DMS79 treated with DMSO at 0.1 percent for 48 hours (cell line): ENCODE data around the gene CCDC50.

ENCODE experiments used
- DNase-seq: peaks from one replicate; lab custom pipeline; 2025; lab: John Stamatoyannopoulos, UW

CCDC50 gene

GRCh38 chr3:191350396-191351090 is 21.3 kb downstream of the CCDC50 start:
- DNase-seq, result no peak

- DNase-seq, result no peak
These were observed 22.8 kb downstream of the CCDC50 start for GRCh38 chr3:191352014-191352413.

GRCh38 chr3:191353022-191353777 is 24.0 kb downstream of the CCDC50 start:
- DNase-seq, result no peak

DNA sequence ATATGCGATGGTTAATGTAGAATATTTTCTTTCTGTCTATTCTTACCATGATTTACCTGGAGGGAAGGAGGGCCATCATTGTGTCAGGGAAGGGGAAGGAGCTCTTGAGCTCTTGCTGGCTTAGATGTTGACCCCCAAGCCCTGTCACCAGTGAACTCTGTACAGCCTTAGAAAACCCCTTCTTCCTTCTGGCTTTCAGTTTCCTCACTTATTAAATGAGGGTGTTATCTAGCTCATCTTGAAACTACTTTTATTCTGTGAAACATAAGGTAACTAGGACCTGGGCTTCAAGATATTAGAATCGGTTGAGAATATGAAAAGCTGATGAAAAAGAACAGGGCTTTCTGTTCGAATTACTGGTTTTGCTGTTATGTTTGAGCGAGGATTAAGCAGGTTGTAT is 26.2 kb downstream of the CCDC50 start:
- no peak for DNase-seq

DNA sequence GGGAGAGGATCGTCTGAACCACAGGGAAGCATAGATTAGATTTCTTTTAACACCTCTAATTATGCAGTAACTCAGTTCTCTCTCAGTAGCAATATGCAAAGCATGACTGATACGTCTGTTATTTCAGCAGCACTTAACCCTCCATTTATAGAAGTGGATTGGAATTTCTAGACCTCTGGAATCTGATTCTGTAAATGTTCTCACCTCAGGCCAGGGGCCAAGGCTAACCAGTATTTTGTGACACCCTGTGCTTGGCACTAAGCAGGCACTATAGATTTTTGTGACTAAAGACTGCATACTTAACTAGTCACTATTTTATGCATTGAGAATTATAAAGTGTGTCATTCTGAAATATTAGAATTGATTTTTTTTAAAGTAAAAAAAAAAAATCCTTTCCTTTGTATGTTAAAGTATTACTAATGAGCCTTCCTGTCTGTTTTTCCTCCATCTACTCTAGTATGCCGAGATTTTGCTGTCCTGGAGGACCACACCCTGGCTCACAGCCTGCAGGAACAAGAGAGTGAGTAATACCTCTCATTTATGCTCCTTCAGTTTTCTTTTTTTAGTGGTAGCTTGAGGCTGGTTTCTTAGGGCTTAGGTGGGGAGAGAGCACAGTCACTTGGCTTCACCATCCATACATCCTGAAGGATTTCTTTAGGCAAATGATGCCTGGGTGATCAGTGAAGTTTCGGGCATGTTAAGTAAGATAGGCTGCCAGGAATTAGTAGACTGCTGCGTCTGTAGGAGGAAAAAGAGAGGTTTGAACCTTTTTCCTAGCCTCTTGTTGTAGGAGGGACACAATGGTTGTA is 27.6 kb downstream of the CCDC50 start:
- DNase-seq, result no peak

DNA sequence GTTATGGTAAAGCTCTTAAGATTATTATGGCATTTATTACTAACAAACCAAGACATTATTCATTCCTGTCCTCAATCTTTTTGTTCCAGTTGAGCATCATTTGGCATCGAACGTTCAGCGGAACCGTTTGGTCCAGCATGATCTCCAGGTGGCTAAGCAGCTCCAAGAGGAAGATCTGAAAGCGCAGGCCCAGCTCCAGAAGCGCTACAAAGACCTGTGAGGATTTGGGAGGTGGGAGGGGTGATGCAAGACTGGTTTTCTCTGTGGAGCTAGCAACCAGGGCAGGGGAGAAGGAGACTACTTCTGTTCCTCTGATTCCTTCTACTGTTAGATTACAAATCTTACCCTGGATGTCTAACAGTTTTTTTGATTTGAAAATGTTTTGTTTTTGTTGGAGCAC is 28.7 kb downstream of the CCDC50 start:
- no peak for DNase-seq

GRCh38 chr3:191358929-191359328 is 29.7 kb downstream of the CCDC50 start:
- no peak for DNase-seq

DNA sequence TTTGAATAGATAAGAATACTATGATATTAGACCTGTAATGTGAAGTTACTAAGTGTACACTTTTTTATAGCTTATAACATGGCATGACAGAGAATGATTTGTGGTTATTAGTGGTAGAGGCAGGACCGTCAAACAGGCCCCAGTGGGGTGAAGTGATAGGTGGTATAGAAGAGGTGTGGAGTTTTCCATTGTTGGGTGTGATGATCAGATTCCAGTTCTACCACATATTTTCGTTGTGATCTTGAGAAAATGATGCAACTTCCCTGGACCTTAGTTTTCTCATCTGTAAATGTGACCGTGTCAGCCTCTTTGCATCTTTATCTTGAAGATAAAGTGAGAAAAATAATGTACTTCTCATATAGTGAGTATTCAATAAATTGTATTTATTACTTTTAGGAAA is 31.4 kb downstream of the CCDC50 start:
- no peak for DNase-seq

GRCh38 chr3:191361456-191361855 is 32.3 kb downstream of the CCDC50 start:
- no peak for DNase-seq

GRCh38 chr3:191362037-191362436 is 32.8 kb downstream of the CCDC50 start:
- no peak for DNase-seq

- no peak for DNase-seq
These were observed 33.4 kb downstream of the CCDC50 start for GRCh38 chr3:191362524-191363090.

DNA sequence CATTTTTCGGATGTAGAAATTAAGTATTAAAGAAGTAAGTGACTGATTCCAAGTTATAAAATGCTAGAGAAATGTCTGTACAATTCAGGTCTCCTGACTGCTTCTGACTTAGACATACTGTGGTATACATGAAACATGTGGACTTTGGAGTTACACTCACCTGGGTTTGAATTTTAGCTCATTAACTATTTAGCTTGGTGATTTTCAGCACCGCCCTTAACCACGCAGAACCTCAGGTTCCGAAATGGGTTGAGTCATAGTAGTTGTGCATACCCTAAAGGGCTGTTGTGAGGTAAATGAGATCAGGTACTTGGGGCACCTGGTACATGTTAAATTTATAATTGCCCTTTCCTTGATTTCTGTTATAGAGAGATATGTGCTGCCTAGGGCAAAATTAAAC is 34.0 kb downstream of the CCDC50 start:
- no peak for DNase-seq

GRCh38 chr3:191366675-191367074 is 37.5 kb downstream of the CCDC50 start:
- no peak for DNase-seq

DNA sequence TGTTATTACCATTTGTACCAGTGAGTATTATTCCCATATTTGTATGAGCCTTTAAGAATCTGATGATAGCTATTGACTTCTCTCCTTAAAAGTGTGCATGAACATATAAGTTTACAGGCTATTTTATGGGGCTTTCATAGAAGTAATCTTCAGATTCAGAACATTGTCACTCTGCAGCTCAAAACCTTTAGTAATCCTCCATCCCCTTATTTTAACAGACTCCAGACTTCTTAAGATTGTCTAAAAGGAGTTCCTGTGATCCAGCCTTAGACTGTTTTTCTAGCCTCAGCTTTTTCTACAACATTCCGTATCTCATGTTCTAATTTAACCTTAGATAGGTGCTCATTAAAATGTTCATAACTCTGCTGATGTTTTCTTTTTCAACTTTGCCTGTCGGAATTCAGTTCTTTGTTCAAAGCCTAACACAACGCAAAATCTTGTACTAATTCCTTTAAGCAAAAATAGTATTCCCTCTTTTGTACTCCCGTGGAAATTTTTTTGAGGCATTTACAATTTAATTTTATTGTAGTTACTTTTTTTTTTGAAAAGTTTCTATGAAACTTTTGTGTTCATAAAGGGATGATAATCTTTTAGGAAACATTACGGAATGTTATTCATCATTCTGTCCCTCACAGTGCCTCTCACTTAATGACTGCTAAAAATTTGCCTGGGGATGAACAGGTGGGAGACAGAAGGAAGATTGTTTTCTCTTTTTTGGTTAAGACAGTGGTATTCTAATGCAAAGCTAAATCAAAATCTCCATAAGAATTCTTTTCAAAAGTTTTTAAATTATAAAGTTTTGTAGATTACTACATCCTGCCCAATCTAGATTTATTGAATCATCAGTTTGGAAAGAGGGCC is 39.8 kb downstream of the CCDC50 start:
- no peak for DNase-seq

DNA sequence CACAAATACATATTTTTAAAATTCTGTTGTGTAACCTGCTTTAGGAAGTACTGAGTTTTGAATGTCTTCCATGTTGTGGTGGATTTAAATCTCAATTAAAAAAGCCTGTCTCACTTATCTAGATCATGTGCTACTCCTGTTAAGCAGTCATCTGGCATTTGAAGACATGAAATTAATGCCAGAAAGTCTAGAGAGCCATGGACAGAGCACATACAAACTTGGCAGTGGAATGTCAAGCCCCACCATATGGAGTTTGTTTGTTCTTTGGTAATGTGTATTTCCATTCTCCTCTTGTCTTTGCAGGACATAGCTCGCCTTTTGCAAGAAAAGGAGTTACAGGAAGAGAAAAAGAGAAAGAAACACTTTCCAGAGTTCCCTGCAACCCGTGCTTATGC is 40.4 kb downstream of the CCDC50 start:
- DNase-seq, result no peak

GRCh38 chr3:191372122-191372521 is 42.9 kb downstream of the CCDC50 start:
- no peak for DNase-seq

- DNase-seq, result no peak
These were observed 44.1 kb downstream of the CCDC50 start for GRCh38 chr3:191373327-191373726.

- DNase-seq, result no peak
These were observed 47.4 kb downstream of the CCDC50 start for GRCh38 chr3:191376516-191377141.

DNA sequence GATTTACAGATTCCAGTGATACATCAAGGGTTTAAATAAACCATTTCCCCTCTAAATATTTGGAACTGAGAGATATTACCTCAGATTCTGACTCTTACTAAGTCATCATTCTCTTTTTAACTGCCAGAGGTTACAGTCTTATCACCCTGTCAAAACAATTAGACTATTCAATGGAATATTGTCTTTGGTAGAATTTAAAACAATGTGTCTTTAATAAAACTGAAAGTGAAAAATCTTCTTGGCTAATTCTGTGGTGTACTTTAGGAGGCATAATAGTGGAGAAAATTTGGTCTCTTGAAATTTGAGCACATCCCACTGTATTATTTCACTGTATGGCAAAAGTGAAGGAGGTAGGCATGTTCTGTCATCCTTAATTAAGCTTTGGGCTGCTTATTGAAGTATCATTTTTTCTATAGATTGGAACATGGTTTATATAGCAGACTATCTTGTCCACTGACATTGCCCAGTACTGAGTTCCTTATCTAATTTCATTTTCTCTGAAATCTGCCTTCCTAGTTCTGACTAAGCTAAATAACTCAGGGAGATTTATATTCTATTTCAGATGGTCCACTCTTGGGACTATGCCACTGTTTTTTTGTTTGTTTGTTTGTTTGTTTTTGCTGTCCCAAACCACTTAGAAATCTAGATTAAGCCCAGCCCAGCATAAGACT is 49.1 kb downstream of the CCDC50 start:
- no peak for DNase-seq

DNA sequence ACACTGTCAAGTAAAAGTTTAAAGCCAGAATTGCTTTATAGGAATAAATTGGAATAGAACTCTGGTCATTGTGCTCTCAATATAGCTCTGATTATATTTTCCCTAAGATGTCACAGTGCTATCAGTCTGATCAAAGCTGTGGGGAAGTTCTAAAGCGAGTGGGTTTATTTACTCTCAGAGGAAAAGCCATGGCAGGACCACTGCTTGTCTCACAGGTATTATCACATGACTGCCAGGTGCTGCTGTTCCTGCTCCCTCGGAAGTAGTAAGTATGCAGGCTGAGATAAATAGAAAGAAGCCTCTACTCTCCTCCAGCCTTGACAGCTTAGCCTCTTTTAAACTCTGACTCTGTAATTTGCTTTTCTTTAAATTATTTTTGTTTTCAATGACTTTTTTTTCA is 50.3 kb downstream of the CCDC50 start:
- DNase-seq, result no peak

DNA sequence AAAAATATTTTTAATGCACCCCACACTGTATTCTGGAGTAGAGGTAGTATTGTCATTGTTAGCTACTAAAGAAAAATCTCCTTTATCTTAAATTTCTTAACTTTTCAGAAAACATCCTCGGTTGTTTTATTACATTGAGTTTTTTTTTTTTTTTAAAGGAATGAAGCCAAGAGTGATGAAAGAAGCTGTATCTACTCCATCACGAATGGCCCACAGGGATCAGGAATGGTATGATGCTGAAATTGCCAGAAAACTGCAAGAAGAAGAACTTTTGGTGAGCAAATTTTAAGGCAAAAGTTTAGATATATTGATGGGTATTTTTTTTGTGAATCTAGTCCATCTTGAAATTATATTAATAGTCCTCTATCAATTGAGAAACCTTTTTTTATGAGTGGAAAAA is 50.8 kb downstream of the CCDC50 start:
- DNase-seq, result no peak
